ENCODE measurements around the gene ADCY3.

The ADCY3 gene

DNA sequence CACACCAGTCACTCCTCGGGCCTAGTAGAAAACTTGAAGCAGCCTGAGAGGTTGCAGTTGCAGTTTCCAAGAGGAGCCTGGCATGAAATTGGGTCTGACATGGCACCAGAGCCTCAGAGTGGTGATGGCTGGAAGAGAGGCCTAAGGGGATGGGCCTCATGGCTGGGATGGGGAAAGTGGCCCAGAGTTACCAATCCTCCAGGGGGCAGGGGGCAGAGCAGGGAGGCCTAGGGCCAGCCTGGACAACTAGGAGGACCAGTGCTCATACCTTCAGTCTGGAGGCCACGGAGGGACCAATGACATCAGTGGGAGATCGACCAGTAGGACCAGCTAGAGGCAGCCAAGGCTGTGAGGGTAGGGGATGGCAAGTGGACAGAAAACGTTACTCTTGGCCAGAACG is 15.1 kb upstream of the ADCY3 start:
- Mint-ChIP-seq H3K27ac (no peak overlapping the region), H3K9me3 (no peaks in the 10 kb centered on the region), H3K4me3 (no peak overlapping the region), H3K4me1 (peaks cover 9% of the 10 kb centered on the region), H3K27me3 (peaks cover 13% of the 10 kb centered on the region)
- ATAC-seq (no peak), DNase-seq (no peak)

DNA sequence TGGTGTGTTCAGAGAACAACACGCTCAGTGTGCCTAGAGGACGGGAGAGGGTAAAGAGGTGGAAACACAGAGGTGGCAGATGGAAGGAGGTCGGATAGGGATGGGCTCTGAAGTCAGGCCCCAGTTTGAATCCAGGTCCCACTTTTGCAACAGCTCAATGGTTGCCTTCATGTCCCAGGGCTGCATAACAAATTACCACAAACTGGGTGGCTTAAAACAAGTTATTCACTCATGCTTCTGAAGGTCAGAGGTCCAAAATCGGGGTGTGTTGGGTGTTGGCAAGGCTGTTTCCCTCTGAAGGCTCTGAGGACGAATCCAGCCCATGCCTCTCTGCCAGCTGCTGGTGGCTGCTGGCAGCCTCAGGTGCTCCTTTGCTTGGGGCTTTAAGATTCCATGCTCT is 12.7 kb upstream of the ADCY3 start:
- no peaks in the 10 kb centered on the region for H3K9me3 Mint-ChIP-seq
- H3K27me3 Mint-ChIP-seq, result peaks cover 13% of the 10 kb centered on the region
- no peak overlapping the region for H3K27ac Mint-ChIP-seq
- no peak for ATAC-seq
- no peak overlapping the region for H3K4me3 Mint-ChIP-seq
- peaks cover 9% of the 10 kb centered on the region for H3K4me1 Mint-ChIP-seq
- no peak for DNase-seq

DNA sequence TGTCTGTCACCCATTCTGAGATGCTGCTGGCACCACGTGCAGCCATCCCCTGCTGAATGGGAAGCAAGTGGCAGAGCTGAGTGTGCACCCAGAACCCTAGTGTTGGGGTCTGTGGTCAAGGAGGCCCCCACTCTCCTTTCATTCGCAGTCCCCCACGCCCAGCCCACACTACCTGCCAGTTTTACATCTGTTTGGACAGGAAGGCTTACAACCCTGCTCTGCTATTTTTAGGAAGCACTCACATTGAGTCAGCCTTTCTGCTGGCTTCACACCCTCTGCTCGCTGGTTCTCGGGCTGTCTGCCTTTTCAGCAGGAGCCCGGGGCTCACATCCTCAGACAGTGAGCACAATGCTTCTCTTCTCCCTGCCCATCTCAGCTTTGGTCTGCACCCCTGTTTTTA is 10.7 kb upstream of the ADCY3 start:
- H3K9me3 Mint-ChIP-seq, result no peaks in the 10 kb centered on the region
- peak overlapping the region in 1 of 2 donors; percentile 19 for H3K27ac Mint-ChIP-seq
- peaks cover 9% of the 10 kb centered on the region for H3K4me1 Mint-ChIP-seq
- H3K4me3 Mint-ChIP-seq, result peak overlapping the region in 1 of 2 donors; percentile 42
- peak; percentile 49 for ATAC-seq
- no peak for DNase-seq
- peaks cover 13% of the 10 kb centered on the region for H3K27me3 Mint-ChIP-seq

DNA sequence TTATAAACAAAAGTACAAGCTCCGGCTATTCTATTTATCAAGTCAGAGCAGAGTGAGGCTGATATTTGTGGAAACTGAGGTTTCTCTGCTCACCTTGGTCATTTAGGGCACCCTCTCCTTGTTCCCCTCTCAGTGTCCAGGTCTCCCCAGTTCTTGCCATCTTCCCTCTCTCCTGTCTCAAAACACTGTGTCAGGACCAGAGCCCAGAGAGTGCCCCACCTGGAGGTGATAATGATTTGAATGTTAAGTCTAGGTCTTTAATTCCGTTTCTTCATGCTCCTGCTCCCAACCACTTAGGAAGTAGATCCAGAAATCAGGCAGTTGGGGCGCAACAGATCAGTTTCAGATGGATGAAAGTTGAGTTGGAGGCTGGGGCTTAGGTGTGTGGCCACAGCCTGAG is 9.2 kb upstream of the ADCY3 start:
- DNase-seq (no peak), ATAC-seq (no peak)
- Mint-ChIP-seq H3K4me3 (no peak overlapping the region), H3K9me3 (no peaks in the 10 kb centered on the region), H3K27ac (no peak overlapping the region), H3K27me3 (peaks cover 13% of the 10 kb centered on the region), H3K4me1 (peaks cover 9% of the 10 kb centered on the region)

DNA sequence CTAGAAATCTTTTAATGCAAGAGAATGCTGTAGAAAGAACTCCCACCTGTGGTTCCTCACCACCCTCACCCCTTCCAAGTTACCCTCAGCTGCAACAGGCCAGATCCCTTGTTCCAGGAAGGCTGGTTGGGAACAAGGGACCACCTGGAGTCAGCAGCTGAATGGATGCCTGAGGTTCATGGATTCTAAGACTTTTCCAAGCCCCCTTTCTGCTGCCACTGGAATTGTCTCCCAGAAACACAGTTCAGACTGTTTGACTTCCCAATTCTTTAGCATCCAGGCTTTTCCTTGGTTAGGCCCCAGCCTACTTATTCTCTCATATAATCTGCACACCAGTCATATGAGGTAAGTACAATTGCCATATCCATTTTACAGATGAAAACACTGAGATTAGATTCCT is 8.0 kb upstream of the ADCY3 start:
- Mint-ChIP-seq H3K4me1 (peaks cover 9% of the 10 kb centered on the region), H3K27ac (no peak overlapping the region), H3K4me3 (no peak overlapping the region), H3K9me3 (no peaks in the 10 kb centered on the region), H3K27me3 (peaks cover 20% of the 10 kb centered on the region)
- ATAC-seq (no peak), DNase-seq (no peak)

DNA sequence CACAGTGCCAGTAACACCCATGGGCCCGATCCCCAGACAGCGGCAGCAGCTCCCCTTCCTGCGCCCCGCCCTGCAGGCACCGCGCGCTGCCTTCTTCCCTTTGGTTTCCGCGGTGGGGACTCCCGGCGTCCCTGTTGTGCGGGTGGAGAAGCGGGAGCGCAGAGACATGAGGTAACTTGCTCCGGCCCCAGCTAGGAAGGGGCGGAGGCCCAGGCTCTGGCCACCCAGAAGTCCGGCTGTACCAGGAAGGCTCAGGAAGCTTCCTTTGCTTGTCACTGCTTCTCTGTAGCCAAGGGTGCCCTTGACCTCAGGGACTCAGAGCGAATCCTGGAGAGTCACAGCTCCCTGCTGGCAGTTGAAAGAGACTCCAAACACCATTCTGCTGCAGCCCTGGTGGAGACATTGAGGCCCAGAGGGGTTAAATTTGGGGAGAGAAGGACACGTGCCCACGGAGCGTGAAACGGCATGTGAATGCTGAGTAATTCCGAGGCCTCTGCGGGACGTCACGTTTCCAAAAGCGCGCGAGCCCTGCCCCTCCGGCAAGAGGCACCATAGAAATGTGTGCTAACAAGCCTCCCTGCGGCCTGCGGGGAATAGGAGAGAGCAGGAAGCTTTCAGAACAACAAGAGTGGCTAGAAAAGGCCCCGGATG is 6.7 kb upstream of the ADCY3 start:
- Mint-ChIP-seq H3K4me1 (peaks cover 9% of the 10 kb centered on the region), H3K4me3 (peak overlapping the region in 1 of 2 donors; percentile 70), H3K9me3 (no peaks in the 10 kb centered on the region), H3K27me3 (peaks cover 12% of the 10 kb centered on the region), H3K27ac (peak overlapping the region; percentile 74 to 80)
- peak; percentile 65 for ATAC-seq
- DNase-seq, result peak; percentile 52 to 55

DNA sequence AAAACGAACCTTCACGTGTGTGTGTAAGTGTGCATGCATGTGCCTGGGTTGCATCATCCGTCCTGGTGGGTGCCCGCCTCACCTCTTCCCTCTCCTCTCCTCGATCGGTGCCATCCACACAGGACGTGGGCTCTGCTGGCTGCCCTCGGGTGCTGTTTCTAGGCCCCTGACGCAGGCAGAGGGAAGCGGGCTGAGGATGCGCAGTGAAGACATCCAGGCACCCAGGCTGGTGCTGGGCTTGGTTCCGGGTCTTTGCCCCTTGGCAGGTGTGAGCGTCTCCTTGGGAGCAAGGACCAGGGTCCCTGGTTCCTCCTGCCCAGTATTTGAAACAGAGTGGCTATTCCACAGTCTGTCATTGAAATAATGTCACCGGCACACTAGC is 6.2 kb upstream of the ADCY3 start:
- H3K27me3 Mint-ChIP-seq, result peaks cover 12% of the 10 kb centered on the region
- ATAC-seq, result no peak
- H3K4me1 Mint-ChIP-seq, result peaks cover 8% of the 10 kb centered on the region
- no peak overlapping the region for H3K27ac Mint-ChIP-seq
- DNase-seq, result peak in 1 of 2 donors; percentile 19
- peak overlapping the region in 1 of 2 donors; percentile 70 for H3K4me3 Mint-ChIP-seq
- no peaks in the 10 kb centered on the region for H3K9me3 Mint-ChIP-seq

DNA sequence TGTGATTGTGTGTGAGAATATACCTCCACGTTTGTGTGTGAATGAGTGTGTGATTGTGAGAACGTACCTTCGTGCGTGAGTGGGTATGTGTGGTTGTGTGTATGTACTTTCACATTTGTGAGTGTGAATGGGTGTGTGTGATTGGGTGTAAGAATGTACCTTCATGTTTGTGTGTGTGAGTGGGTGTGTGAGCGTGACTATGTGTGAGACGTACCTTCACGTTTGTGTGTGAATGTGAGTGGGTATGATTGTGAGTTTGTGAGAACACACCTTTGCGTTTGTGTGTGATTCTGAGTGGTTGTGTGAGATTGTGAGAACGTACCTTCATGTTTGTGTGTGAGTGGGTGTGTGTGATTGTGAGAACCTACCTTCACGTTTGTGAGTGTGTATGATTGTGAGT is 5.8 kb upstream of the ADCY3 start:
- H3K27ac Mint-ChIP-seq, result no peak overlapping the region
- no peak overlapping the region for H3K4me3 Mint-ChIP-seq
- H3K27me3 Mint-ChIP-seq, result peaks cover 10% of the 10 kb centered on the region
- ATAC-seq (no peak), DNase-seq (no peak)
- no peaks in the 10 kb centered on the region for H3K9me3 Mint-ChIP-seq
- peaks cover 8% of the 10 kb centered on the region for H3K4me1 Mint-ChIP-seq

DNA sequence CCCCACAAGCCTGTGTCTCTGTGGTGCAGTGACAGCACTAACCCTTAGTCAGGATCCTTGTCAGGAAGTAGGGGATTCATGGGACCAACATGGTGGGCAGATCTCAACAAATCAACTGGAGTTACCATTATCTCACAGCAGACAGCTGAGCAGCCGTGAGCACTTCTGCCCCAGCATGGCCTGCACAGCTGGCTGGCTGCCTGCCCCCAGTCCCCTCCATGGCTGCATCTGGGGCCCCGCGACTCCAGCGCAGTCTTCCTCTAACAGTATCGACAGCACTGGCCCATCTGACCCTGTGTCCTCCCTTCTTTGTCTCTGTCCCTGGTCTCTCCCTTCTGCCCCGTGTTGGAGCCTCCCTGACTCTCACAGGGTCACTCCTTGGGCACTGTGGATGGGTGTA is 4.7 kb upstream of the ADCY3 start:
- peaks cover 8% of the 10 kb centered on the region for H3K4me1 Mint-ChIP-seq
- no peak overlapping the region for H3K4me3 Mint-ChIP-seq
- H3K27ac Mint-ChIP-seq, result no peak overlapping the region
- DNase-seq (no peak), ATAC-seq (no peak)
- H3K27me3 Mint-ChIP-seq, result peaks cover 7% of the 10 kb centered on the region
- H3K9me3 Mint-ChIP-seq, result no peaks in the 10 kb centered on the region

DNA sequence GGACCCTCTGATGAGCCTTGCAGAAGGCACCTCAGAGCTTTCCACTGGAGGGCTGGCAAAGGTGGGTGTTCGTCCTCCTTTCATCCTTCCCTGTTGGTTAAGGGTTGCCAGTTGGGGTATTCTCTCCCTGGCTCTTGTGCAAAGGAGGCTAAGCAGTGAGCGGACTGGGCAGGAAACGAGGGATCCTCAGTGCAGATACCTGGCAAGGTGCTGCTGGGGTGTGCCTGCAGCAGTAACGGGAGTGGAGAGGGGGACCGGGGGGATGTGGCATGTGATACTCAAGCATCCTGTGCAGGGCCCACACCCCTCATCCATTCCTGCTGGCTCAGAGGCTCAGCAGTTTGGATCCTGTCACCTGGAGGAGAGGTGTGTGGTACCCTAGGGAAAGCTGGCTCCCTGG is 4.2 kb upstream of the ADCY3 start:
- H3K9me3 Mint-ChIP-seq, result no peaks in the 10 kb centered on the region
- H3K4me1 Mint-ChIP-seq, result peaks cover 10% of the 10 kb centered on the region
- no peak for ATAC-seq
- H3K27ac Mint-ChIP-seq, result peak overlapping the region in 1 of 2 donors; percentile 35
- DNase-seq, result no peak
- H3K27me3 Mint-ChIP-seq, result peaks cover 7% of the 10 kb centered on the region
- no peak overlapping the region for H3K4me3 Mint-ChIP-seq

DNA sequence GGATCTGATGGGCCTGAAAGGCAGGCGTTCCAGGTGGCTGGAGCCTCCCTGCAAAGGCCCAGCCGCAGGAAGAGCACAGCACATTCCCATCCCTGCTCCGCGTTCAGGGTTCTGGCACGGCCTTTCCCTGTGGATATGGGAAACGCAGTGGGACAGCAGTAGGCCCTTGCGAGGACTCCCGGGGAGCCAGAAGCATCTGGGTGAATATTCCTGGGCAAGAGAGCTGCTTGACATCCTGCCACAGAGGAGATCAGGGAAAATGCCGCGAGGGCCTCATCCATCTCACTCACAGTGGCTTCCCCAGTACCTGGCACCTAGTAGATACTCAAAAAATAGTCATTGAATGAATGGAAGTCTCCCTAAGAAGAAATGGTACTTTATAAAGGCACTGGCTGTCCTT is 3.1 kb upstream of the ADCY3 start:
- peaks cover 7% of the 10 kb centered on the region for H3K27me3 Mint-ChIP-seq
- no peak overlapping the region for H3K4me3 Mint-ChIP-seq
- no peak overlapping the region for H3K27ac Mint-ChIP-seq
- H3K9me3 Mint-ChIP-seq, result no peaks in the 10 kb centered on the region
- peaks cover 21% of the 10 kb centered on the region for H3K4me1 Mint-ChIP-seq
- DNase-seq, result no peak
- ATAC-seq, result no peak

DNA sequence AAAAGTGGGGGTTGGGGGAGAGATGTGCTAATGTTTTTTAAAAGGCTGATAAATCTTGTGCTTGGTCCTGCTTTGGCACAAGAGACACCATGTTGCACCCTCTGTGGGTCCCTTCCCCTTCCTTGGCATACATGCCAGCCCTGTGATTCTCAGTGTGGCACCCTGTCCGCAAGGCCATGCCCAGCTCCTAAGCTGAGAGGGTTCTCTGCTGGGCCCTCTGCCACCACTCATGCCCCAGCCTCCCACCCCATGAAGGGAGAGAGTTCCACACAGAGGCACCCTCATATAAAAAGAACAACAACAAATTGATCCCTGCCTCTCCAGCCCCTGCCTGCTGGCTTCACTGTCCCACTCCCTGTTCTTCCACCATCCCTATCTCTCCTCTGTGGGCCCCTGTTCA is 2.5 kb upstream of the ADCY3 start:
- Mint-ChIP-seq H3K27ac (no peak overlapping the region), H3K4me3 (no peak overlapping the region), H3K9me3 (no peaks in the 10 kb centered on the region), H3K4me1 (peaks cover 27% of the 10 kb centered on the region), H3K27me3 (peaks cover 7% of the 10 kb centered on the region)
- no peak for ATAC-seq
- DNase-seq, result no peak

DNA sequence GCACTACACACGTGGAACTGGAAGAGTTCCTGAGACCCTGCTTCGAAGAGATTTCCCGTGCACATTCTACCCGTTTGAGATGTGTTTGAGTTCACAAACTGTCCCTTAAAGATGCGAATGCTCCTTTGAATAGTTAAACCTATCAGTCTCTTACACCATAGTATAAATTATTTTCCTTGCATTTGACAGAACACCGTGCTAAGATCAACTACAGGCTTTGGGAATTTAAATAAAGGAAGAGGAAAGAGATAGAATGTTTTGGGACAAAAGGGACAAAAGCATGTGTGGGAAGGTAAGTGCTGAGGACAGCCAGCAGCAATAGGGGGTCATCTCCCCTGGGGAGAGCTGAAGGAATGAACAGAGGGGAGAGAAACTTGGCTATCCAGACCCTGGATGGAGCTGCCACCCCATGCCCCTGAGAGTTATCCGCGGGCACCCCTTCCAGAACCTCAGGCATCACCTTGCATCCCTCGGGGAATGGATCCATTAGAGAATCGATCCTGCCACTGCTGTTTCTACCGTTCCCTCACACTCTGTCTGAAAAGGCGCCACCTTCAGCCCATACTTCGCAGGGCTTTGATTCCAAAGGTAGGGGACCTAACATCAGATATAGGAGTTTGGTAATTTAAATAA is 888 bp upstream of the ADCY3 start:
- Mint-ChIP-seq H3K4me3 (peak overlapping the region; percentile 64 to 76), H3K4me1 (peaks cover 43% of the 10 kb centered on the region), H3K27ac (peak overlapping the region in 1 of 2 donors; percentile 30), H3K9me3 (no peaks in the 10 kb centered on the region), H3K27me3 (peaks cover 7% of the 10 kb centered on the region)
- DNase-seq (no peak), ATAC-seq (no peak)

DNA sequence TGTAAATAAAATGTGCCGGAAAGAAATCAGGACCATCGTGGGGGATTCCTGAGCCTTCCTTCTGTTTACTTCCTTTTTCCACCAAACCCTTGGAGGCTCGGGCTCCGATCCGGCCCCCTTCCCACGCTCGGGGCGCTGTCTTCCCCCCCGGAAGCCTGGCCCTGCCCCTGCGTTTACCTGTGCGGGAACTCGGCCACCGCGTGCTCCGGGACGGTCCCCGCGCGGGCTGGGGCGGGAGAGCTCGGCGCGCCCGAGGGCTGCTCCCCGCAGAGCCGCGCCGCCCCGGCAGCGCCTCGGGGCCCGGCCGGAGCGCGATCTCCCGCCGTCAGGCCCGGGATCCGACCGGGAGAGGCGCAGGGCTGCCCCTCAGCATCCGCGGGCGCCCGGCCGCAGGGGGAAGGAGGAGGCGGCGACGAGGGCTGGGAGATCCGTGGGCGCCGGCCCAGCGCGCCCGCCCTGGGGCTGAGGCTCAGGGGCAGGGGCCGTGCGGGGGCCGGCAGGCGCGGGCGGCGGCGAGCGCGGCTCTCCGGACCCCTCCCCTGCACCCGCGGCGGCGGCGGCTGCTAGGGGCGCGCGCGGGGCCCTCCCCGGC is 435 bp downstream of the ADCY3 start:
- Mint-ChIP-seq H3K4me1 (peaks cover 54% of the 10 kb centered on the region), H3K9me3 (no peaks in the 10 kb centered on the region), H3K4me3 (peak overlapping the region; percentile 84 to 88), H3K27ac (peak overlapping the region; percentile 88 to 91), H3K27me3 (peaks cover 7% of the 10 kb centered on the region)
- ATAC-seq (peak; percentile 55), DNase-seq (peak; percentile 42 to 49)

DNA sequence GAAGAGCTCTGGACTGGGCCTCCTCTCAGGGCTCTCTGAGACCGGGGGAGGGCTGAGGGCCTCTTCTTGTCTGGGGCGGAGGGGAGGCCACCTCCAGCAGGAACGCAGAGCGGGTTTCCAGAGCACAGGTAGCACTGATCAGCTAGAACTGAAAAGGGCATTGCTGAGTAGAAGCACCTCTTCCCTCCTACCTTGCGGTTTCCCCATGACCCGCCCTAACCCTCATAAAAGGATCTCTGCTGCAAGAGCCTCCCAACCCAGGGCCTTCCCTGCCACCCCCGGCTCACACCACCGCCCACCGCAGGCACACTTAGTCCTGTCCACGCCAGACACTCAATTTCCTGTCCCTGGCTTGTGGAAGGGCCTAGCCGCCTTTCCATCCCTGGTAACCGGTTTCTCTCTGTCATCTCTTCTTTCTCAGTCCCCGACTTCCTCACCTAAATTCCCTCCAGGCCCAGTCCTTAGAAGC is 966 bp downstream of the ADCY3 start:
- H3K4me1 Mint-ChIP-seq, result peaks cover 58% of the 10 kb centered on the region
- peak overlapping the region; percentile 84 to 88 for H3K4me3 Mint-ChIP-seq
- H3K9me3 Mint-ChIP-seq, result no peaks in the 10 kb centered on the region
- peak overlapping the region; percentile 88 to 91 for H3K27ac Mint-ChIP-seq
- peak; percentile 57 to 84 for DNase-seq
- H3K27me3 Mint-ChIP-seq, result peaks cover 6% of the 10 kb centered on the region
- ATAC-seq, result peak; percentile 77

DNA sequence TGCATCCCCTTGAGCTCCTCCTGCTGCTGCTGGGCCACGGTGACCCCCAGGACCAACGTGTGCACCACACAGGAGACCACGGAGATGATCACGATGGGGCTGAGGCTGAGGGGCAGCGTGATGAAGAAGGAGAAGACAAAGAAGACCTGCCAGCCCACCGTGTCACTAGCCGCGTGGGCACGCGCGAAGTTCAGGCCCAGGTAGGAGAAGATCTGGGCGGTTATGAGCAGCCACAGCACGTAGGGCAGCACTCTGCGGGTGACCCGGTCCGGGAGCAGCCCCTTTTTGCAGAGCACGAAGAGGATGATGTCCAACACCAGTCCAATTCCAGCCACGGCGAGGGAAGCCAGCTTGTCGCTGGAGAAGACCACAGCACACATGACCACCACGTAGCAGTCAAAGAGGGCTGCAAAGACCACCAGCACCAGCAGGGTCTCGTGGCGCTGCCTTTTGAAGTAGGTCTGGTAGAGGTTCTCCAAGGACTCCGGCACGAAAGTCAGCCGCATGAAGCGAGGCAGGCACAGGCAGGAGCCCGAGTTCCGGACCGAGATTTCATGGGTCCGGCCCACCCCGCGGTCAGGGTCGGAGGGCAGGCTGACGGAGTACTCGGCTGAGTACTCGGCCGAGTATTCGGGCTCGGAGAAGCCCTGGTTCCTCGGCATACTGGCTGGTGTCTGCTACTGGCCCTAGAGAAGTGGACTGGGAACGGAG is 1.6 kb downstream of the ADCY3 start:
- no peak for DNase-seq
- no peak for ATAC-seq
- H3K4me1 Mint-ChIP-seq, result peaks cover 64% of the 10 kb centered on the region
- H3K9me3 Mint-ChIP-seq, result no peaks in the 10 kb centered on the region
- H3K4me3 Mint-ChIP-seq, result peak overlapping the region; percentile 84 to 88
- H3K27me3 Mint-ChIP-seq, result no peaks in the 10 kb centered on the region
- H3K27ac Mint-ChIP-seq, result peak overlapping the region in 1 of 2 donors; percentile 91
